22Rv1 (cell line): ENCODE data around the gene MAD1L1.

ENCODE experiments used
- CTCF ChIP-seq: fragments of 450-650 bp; IDR thresholded peaks from 2 replicates; pipeline ENCODE4 v1.5.1; 2017; ENCODE audit warnings: mild to moderate bottlenecking
- ZFX ChIP-seq: fragments of 450-650 bp; IDR thresholded peaks from 2 replicates; pipeline ENCODE4 v1.6.1; 2017; ENCODE audit warnings: antibody characterized with exemption, borderline replicate concordance

GRCh38 chr7:1988533-1988930, 244.2 kb downstream of the MAD1L1 start:
- no peak for TF ChIP-seq CTCF
- no peak for TF ChIP-seq ZFX
